ENCODE measurements around the gene KCNH3. TPM values are rescaled to one million over a fixed set of nuclear protein-coding genes. Genes with fewer than 3 reads are reported as not detected.

KCNH3 gene
- total and polyA plus RNA-seq, 10 of the 15 experiments (the other 5 are each of a cell fraction or from before 2014, with no cell fraction given): 0.03 to 0.45 (median 0.08) TPM; not detected in 5

- TF ChIP-seq DPF2 (IDR thresholded peaks at IDR 0.05): no peak
- no peak for TF ChIP-seq HSF1 (IDR thresholded peaks at IDR 0.05; ENCODE audit: low read depth, low read length)
Observed at GRCh38 chr12:49542592-49543160, 3.8 kb downstream of the KCNH3 start (continued).

GRCh38 chr12:49543221-49543913 is 4.5 kb downstream of the KCNH3 start:
- ATAC-seq (no peak), FAIRE-seq (no peak), DNase-seq (ENCODE audit: low read depth, low spot score) (no peak)
- RAD21 ChIA-PET (ENCODE audit: unreplicated experiment): no interaction called here
- Histone ChIP-seq H3K9ac (ENCODE audit: control insufficient read depth, insufficient read depth, low read length) (no peak overlapping the region), H3K4me1 (ENCODE audit: control insufficient read depth, insufficient read depth, low read length) (peaks cover 5% of the 10 kb centered on the region), H3K4me2 (ENCODE audit: control insufficient read depth, insufficient read depth) (no peak overlapping the region), H2AFZ (ENCODE audit: control insufficient read depth, low read depth, low read length) (no peak overlapping the region), H3K27ac (ENCODE audit: control insufficient read depth, insufficient read depth) (no peak overlapping the region), H3K27me3 (replicated peaks in 1 of 2; ENCODE audit: control insufficient read depth in 2 of 2, insufficient read depth in 2 of 2, low read length in 1 of 2) (peaks cover 3 to 16% of the 10 kb centered on the region in 2 experiments), H3K9me3 (replicated peaks; ENCODE audit: control insufficient read depth, insufficient read depth, low read length) (no peaks in the 10 kb centered on the region), H3K79me2 (ENCODE audit: control insufficient read depth, insufficient read depth, low read length) (no peaks in the 10 kb centered on the region), H3K36me3 (ENCODE audit: control insufficient read depth in 2 of 2, insufficient read depth in 2 of 2, low read length in 1 of 2) (no peaks in the 10 kb centered on the region), H3K4me3 (no peak overlapping the region), H4K20me1 (ENCODE audit: control insufficient read depth, insufficient read depth) (no peaks in the 10 kb centered on the region; the same call in 1 of the 2 replicates)
- no TSS peak for BruUV-seq (replicated peaks)
- intact Hi-C loops (cut with micrococcal nuclease; ENCODE audit: unreplicated experiment) (no loop called here), in situ Hi-C loops (cut with MboI) (no loop called here)
- SMC1A ChIA-PET (ENCODE audit: uncharacterized antibody, unreplicated experiment): no interaction called here
- POLR2A ChIA-PET: no interaction called here
- CTCF ChIA-PET: interaction anchor here (1.7 to 3.0 kb wide), 2 partner anchors 11 to 185 kb away, joined by 6 to 7 read pairs; no protein-coding TSS in a partner anchor
- WGBS (ENCODE audit: insufficient coverage, insufficient replicate concordance, low lambda C conversion rate, missing lambda C conversion rate): 43% methylated on average over 20 of the region's 20 CpGs
- TF ChIP-seq IRF4 (IDR thresholded peaks at IDR 0.05; ENCODE audit: low read depth, low read length): no peak
- no peak for TF ChIP-seq SPI1 (IDR thresholded peaks at IDR 0.05; ENCODE audit: borderline replicate concordance, insufficient read depth, low read depth, low read length)
- TF ChIP-seq TARDBP (IDR thresholded peaks at IDR 0.05; ENCODE audit: borderline replicate concordance): no peak
- no peak for TF ChIP-seq EP300 (IDR thresholded peaks at IDR 0.05; ENCODE audit: borderline replicate concordance in 1 of 2, control insufficient read depth in 1 of 2, low read depth in 2 of 2, low read length in 2 of 2)
- no peak for TF ChIP-seq NRF1 (conservative IDR thresholded peaks at IDR 0.05; ENCODE audit: low read depth, low read length)
- no peak for TF ChIP-seq RELA (IDR thresholded peaks at IDR 0.05; ENCODE audit: borderline replicate concordance, partially characterized antibody)
- no peak for TF ChIP-seq BACH1 (IDR thresholded peaks at IDR 0.05; ENCODE audit: borderline replicate concordance)
- TF ChIP-seq IRF3 (IDR thresholded peaks at IDR 0.05): no peak
- no peak for TF ChIP-seq EED (IDR thresholded peaks at IDR 0.05; ENCODE audit: low read depth)
- no peak for TF ChIP-seq NFYB (IDR thresholded peaks at IDR 0.05; ENCODE audit: insufficient read depth, low read depth, low read length)
- no peak for TF ChIP-seq ZNF217 (IDR thresholded peaks at IDR 0.05)
- no peak for TF ChIP-seq TCF7 (IDR thresholded peaks at IDR 0.05; ENCODE audit: borderline replicate concordance)
- no peak for TF ChIP-seq BCL3 (IDR thresholded peaks at IDR 0.05; ENCODE audit: borderline replicate concordance, insufficient read depth, low read depth, low read length, poor library complexity, severe bottlenecking)
- TF ChIP-seq RAD21 (IDR thresholded peaks at IDR 0.05; ENCODE audit: insufficient read depth, low read depth, low read length): no peak
